T-helper 9 cell (primary cell): Measurements from ENCODE around the gene SINHCAF.
"Not testable (repeated sequence)": the region's sequence is repeated elsewhere in the genome, so short reads cannot be mapped to it uniquely, and the experiment has no call there.

ENCODE experiments used
- DNase-seq: peaks from one replicate; pipeline ENCODE4 v3.0.0-alpha.2; 2020
- total RNA-seq, 2 donors: gene quantifications; one replicate each; lab custom pipeline; 2026; lab: John Stamatoyannopoulos, UW

SINHCAF gene, protein sequence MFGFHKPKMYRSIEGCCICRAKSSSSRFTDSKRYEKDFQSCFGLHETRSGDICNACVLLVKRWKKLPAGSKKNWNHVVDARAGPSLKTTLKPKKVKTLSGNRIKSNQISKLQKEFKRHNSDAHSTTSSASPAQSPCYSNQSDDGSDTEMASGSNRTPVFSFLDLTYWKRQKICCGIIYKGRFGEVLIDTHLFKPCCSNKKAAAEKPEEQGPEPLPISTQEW
- total RNA-seq, result 105 to 121 reads per million in 2 donors

DNA sequence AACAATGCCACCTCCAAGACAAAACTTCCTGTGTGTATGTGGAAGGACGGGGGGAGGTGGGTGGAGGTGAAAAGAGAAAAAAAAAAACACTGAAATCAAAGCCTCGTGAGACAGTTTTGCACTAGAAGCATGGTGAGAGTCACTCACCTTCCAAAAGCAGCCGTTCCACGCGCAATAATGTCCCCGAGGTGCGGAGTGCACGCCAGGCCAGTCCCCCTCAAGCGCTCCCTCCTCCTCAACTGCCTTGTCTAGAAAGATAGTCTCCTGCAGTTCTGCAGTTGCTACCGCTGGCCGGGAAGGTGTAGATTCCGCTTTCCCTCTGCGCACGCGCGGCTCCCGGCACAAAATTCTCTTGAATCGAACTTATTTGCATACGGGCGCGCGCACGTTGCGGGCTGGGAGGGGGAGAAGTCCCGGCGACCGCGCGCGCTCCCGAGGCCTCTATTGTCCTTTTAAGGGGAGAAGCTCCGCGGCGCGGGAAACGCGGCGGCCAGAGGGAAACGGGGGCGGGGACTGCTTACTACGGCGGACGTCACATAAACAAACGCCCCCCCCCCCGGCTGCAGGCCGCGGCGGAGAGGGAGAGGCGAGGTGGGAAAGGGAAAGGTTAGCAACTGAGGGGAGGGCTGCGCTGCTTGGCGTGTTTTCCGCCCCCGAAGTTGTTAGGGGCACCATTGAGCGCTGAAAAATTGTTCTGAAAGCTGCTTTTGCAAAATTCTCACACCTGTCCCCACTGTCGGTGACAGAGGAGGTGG lies at the start of gene SINHCAF:
Gene SINHCAF, minus strand, starts transcription at position 274 of the 755 bp plus-strand sequence. CDS start 27,946 bp downstream, outside the sequence.
- DNase-seq, result peak; percentile 99

DNA sequence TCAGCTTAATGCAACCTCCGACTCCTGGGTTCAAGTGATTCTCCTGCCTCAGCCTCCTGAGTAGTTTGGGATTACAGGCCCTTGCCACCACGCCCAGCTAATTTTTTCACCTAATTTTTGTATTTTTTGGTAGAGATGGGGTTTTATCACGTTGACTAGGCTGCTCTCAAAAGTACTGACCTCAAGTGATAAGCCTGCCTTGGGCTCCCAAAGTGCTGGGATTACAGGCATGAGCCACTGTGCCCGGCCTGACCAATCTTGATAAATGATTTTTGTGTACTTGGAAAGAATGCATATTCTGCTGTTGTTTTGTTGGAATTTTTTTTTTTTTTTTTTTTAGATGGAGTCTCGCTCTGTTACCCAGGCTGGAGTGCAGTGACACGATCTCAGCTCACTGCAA lies 49.5 kb upstream of the SINHCAF start:
- not testable (repeated sequence) for DNase-seq

DNA sequence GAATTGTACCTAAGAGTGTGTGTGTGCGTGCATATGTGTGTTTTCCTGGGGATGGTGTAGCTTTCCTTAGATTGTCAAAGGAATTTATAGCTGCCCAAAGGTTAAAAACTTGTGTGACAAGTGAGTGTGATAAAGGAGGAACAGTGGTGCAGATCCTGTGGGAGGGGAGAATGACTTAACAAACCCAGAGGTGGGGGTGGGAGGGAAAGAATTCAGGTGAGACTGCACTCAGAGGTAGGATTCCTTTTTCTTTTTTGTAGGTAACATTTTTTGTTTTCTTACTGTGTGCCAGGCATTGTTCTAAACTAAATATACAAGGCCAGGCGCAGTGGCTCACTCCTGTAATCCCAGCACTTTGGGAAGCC lies 45.3 kb upstream of the SINHCAF start:
- no peak for DNase-seq

DNA sequence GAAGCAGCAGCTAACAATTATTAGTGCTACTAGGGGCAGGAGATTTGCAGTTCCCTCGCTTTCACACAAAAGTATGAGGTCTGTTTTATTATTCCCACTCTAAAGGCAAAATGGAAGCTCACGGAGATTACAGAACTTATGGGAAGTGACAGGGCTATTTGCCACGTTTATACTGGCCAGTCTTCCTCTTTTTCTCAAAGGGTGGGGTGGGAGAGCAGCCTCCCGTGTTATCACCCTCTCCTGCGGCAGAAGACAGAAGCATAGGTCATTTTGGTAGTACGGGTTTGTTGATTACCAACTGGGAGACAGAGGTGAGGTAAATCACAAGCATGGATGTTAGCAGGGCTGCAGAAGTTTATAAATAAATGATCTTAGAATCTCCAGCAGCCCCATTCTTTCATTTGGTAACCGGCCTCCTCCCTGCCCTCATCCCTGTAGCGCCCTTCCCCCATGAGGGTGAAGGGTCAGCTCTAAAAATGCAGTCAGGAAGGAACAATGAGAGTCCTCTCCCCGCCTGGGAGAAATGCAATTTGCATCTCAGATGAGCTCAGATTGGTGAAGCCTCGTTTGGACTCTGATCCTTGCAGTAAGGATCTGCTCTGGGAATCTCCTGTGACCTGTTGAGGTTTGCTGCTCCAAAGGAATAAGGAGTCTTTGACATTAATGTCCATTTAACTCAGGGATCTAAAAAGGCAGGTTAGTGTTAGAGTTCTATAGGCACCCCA lies 44.7 kb upstream of the SINHCAF start:
- DNase-seq, result no peak

DNA sequence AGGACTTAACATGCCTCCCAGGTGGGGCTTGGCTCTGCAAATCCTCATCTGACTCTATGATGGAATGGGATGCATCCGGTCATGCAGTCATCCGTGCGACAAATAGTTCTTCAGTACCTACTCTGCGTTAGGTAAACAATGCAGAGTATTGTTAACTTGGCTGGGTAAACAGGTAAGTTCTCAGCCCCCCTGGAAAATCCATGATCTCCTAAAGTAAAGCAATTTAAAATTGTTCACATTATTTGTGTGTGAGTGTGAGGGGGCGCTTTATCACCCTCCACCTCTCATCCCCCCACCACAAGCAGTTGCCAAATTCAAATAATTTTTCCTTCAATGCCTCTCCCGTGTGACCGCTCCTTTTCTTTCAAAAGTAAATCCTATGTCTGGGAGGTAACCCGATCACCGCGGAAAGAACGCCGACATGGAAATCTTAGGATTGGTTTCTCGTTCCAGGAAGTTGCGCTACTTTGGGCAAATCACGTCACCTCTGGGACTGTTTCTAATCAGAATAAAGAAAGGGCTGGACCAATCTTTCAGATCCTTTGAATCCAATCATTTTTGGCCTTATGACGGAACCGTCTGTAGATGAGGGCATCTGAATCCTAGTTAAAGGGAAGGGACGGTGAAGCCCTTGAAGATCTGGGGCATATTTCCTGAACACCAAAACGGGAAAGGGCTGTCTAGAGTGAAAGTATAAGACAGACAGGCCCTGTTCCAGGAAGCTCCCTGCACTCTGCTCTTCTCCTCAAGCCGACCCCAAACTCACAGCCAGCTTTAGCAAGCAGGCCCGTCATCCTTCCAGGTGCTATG lies 44.0 kb upstream of the SINHCAF start:
- DNase-seq, result no peak

DNA sequence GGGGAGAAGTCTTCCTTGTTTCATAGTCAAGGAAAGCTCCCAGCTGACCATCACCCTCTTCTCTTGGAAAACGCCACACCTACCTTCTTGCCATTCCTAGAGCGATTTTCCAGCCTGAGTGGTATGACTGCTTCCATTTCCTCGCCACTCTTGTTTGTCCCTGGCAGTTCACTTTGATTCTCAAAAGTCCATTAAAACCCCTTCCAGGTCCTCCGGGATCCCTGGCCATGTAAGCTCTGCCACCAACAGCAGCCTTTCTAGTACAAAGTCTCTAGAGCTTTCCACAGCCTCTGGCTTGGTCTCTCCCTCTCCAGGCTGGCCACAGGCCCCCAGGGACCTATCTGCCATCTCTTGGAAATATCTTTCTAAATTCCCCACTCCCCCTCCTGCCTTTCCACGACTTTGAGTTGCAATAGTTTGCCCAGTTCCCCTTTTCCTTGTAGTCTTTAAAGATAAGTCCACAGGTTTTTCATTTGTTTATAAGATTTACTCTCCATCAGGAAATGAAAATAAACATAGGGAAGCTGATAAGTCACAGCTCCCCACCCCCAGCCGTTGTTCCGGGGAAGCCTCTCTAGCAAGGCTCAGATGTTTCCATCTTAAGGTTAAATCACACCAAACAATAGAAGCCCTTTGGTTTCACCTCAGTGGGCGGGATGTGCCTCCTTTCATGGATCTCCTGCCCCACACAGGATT lies 42.9 kb upstream of the SINHCAF start:
- DNase-seq, result no peak

DNA sequence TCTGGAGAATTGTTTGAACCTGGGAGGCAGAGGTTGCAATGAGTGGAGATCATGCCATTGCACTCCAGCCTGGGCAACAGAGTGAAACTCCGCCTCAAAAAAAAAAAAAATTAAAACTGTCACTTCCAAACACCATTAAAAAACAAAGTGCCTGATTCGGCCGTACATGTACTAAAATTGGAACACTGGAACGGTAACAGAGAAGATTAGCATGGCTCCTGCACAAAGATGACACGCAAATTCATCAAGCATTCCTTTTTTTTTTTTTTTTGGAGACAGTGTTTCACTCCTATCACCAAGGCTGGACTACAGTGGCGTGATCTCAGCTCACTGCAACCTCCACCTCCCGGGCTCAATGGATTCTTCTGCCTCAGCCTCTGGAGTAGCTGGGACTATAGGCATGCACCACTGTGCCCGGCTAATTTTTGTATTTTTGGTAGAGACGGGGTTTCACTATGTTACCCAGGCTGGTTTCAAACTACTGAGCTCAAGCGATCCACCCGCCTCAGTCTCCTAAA lies 40.2 kb upstream of the SINHCAF start:
- no peak for DNase-seq

DNA sequence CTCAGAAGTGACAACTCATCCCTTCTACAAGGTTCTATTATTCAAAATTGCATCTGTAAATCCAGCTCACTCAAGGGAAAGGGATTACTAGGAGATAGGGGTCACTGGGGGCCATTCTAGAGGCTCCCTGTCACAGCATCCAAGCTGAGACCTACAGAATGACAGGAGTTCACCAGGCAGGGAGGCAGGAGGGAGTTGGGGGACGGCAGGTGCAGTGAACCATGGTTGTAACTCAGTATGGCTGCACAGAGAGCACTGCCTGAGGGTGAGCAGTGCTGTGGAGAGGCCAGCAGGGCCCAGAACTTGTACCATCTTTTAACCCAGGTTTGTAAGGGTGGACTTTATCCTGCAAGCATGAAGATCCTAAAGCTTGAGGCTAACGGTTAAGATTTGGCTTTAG lies 37.9 kb upstream of the SINHCAF start:
- DNase-seq, result no peak

DNA sequence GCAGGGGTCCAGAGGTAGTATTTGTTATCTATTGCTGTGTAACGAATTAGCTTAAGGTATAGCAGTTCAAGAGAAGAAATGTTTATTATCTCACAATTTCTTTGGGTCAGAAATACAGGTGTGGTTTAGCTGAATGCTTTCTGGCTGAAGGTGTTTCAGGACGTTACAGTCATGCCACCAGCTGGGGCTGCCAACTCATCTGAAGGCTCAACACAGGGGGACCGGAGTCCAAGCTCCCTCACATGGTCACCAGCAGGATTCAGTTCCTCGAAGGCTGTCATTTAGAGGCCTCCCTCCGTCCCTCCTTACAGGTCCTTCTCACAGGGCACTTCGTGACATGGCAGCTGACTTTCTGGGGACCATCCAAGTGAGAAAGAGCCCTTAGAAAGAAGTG lies 37.5 kb upstream of the SINHCAF start:
- DNase-seq, result no peak

DNA sequence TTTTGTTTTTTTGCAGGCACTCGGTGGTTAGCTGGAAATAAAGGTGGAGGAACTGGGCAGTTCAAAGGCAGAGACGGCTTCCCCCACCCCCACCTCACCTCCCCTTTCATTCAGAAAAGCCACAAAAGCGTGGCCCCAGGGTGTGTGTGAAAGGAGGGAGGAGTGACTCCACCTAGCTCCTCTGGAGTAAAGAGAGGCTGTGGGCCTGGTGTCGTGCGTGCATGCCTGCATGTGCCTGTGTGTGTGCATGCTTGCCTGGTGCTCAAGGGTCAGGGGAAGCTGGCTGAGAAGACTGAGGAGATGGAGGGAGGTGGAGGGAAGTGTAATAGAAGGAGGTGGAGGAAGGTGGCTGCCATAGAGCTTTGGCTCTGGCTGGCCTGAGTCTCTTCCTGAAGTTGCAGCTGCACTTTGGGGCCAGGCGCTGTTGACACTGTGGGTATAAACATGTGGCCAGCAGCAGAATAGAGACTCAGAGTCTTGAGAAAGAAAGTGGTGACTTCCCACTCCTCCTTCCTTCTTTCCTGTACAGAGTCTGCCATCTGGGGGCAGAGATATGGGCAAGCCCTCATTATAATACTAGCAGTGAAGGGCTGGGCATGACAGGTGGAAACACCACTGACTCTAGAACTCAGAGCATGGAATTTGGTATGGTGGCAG lies 36.9 kb upstream of the SINHCAF start:
- no peak for DNase-seq

DNA sequence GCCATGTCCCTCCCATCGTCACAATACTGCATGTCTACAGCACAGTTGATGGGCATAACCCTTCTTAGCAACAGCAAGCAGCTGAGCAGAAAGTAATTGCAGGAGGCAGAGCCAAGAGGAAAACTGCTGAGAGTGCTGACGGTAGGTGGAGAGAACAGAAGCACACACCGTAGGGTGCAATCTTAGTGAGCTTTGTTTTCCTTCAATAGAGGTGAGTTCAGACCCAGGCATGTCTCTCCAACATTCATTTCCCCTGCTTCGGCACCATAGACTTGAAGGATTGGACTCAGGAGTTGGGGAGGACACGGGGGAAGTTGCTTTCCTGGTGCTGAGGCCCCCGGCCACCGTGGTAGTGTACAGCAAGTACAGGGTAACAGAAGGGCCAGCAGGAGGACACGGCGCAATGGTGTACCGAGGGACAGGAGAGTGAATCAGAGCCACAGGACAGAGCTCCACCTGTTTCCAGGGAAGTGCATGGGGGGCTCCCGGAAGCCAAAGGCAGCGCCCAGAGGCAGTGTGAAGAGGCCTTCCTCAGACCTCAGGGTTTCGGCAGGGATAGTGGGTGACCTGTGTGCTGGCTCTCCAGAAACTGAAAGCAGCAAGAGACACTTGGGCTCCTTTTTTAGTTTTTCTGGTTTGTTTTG lies 36.3 kb upstream of the SINHCAF start:
- no peak for DNase-seq

DNA sequence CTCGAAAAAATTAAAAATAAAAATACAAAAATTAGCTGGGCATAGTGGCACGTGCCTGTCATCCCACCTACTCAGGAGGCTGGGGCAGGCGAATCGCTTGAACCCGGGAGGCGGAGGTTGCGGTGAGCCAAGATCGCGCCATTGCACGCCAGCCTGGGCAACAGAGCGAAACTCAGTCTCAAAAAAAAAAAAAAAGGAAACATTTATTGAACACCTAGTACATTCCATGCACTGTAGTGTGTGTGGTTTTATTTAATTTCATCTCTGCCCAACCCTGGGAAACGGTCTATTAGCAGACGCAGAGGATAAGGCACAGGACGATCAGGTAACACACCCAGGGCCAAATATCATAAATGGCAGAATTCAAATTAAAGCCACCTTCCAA lies 35.8 kb upstream of the SINHCAF start:
- no peak for DNase-seq

DNA sequence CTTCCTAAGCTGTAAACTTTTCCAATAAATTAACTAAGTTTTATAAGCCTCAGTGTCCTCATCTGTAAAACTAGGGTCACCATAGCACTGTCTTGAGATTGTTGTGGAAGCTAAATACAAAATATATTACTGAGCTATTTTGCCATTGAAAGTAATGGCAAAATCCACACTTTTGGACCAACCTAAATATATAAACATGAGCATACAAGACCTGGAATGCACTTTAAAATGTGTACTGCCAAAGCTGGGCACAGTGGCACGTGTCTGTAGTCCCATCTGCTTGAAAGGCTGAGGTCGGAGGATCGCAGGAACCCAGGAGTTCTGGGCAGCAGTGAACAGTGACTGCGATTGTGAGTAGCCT lies 29.8 kb upstream of the SINHCAF start:
- no peak for DNase-seq

DNA sequence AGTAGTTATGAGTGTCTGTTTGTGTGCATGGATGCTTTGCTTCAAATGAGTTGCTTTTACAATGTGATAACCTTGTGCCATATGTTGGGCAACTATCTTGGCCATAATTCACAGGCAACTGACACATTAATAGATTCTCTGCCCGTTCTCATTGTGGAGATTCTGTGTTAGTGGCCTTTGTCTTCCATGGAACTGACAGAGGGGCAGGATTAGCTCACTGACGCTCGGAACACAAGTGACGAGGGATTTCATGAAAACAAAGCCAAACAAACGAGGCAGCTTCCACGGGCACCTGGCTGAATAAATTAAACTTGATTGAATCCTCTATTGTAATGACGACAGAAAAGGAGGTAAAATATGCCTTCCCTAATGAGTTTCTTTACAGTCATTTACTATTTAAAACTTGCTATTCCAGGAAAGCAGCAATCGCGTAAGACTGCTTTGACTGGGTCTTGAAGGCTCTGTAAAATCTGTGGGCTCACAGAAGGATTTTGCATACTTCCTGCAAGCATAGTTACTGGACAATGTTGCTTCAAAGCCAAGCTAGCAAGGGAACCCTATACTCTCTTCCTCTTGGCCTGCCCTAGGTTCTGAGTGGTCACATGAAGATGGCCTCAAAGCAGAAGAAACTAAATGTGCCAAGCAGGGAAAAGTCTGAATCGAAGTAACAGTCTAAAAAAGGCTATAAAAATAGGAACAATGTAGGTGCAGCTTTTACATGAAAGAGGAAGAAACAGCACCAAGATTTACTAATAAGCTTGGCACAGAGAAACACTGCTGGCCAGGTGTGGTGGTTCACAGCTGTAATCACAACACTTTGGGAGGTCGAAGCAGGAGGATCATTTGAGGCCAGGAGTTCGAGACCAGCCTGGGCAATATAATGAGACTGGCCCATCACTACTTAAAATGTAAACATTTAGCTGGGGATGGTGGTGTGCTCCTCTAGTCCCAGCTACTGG lies 28.1 kb upstream of the SINHCAF start:
- no peak for DNase-seq

DNA sequence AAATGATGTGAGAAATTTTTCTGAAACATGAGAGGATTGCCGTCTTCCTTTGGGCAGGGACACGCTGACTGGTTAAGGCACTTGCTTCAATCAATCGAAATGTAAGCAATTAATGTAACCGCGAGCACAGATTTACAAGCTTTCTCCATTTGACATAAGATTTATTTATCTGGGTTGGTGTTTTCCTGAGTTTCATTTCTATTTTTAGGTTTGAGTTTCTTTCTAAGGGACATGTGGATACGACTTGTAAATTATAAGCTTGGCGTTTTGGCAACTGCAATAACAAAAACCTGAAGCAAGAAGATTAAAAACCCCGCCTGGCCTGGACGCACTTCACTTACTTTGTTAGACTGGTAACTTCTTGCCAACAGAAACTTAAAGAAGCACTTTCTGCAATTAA lies 20.3 kb upstream of the SINHCAF start:
- no peak for DNase-seq

DNA sequence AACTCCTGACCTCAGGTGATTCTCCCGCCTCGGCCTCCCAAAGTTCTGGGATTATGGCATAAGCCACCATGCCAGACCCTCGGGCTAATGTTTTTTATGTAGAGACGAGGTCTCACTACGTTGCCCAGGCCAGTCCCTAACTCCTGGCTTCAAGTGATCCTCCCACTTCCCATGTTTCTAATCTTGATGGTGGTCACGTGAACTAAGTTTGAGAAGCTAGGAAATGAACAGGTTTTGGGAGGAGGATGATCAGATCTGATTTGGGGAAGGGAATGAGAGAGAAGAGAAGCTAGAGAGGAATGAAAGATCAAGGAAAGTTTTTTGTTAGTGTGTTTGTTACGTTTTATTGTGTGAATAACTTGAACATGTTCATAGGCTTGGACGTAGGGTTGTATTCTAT lies 17.2 kb upstream of the SINHCAF start:
- DNase-seq, result no peak

DNA sequence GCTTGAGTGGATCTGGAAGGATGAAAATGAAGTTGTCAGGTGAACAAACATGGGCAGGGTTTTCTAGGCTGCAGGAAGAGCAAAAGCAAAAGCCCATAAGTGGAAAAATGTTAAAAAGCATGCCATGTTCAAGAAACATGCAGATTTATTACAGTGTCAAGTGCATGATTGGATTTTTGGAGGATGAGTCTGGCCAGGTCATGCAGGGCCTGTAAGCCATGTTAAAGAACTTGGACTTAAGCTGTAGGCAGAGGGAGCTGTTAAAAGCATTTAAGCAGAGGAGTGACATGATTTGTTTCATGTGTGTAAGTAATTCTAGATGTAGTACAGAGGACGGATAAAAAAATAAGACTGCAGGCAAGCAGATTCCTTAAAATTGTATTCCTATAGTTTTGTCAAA lies 16.3 kb upstream of the SINHCAF start:
- no peak for DNase-seq

DNA sequence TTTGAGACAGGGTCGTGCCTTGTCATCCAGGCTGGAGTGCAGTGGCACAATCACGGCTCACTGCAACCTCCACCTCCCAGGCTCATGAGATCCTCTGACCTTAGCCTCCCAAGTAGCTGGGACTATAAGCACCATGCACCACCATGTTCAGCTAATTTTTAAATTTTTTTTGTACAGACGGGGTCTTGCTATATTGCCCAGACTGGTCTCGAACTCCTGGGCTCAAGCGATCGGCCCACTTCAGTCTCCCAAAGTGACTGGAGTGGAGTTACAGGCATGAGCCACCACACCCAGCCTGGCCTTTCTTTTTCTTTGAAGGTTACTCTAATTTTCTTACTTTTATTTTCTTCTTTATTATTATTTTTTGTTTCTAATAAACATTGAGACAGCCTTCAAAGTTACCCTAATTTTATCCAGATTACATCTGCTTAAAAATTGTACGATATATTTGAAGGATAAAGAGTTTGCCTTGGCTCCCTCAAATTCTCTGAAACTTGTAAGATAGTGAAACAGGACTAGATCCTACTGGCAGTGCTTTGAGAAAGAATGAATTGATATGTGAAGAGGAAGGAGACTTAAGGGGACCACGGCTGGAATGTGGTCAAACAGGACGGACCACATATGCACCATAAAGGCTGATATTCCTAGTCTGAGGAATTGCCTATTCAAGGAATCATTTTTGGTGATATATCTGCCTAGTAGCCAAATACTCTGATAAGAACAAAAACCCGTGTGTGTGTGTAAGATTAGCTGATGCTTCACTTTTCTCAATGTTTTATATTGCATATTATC lies 14.1 kb upstream of the SINHCAF start:
- DNase-seq, result no peak

DNA sequence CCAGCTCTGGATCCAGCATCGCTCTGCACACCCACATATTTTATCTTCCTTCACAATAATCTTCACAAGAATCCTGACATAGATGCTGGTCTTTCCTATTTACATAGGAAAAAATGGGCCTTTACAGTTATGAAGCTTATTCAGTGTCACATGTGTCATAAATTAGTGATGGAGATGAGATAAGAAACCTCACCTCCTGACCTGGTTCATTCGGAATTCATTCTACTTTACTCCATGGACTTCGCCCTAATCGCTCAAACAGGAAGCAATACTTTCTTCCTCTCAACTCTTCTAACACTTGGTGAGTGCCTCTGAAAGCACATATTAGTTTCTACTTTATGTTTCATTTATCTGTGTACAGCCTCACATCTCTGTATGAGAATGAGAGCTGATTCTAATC lies 12.0 kb upstream of the SINHCAF start:
- DNase-seq, result no peak
